Smooth muscle cell (in vitro differentiated cells): ENCODE data around the gene NSG1. TPM values are rescaled to one million over a fixed set of nuclear protein-coding genes. Genes with fewer than 3 reads are reported as not detected.

Source experiments
- DNase-seq: peaks from one replicate; lab custom pipeline; 2025; ENCODE audit not compliant: unreplicated experiment; lab: John Stamatoyannopoulos, UW
- H2AFZ ChIP-seq: fragments of 200-600 bp; sonication (generic); 2 replicates; pipeline ENCODE4 v1.6.0; 2016; ENCODE audit warnings: antibody characterized with exemption, low read depth, mild to moderate bottlenecking
- H3F3A ChIP-seq: fragments of 200-600 bp; sonication (generic); 2 replicates; pipeline ENCODE4 v1.6.0; 2017; ENCODE audit warnings: antibody characterized with exemption, low read depth
- H3K27ac ChIP-seq: fragments of 200-600 bp; sonication (generic); 2 replicates; pipeline ENCODE4 v1.5.1; 2016; ENCODE audit warnings: low read depth, mild to moderate bottlenecking
- H3K27me3 ChIP-seq: fragments of 200-600 bp; sonication (generic); 2 replicates; pipeline ENCODE4 v1.6.1; 2016; ENCODE audit warnings: low read depth, mild to moderate bottlenecking
- H3K36me3 ChIP-seq: fragments of 200-600 bp; sonication (generic); 2 replicates; pipeline ENCODE4 v1.5.1; 2016; ENCODE audit warnings: low read depth
- H3K4me1 ChIP-seq: fragments of 200-600 bp; sonication (generic); 2 replicates; pipeline ENCODE4 v1.5.1; 2016; ENCODE audit warnings: low read depth
- H3K4me2 ChIP-seq: fragments of 200-600 bp; sonication (generic); 2 replicates; pipeline ENCODE4 v1.6.0; 2016; ENCODE audit warnings: mild to moderate bottlenecking
- H3K4me3 ChIP-seq: fragments of 200-600 bp; sonication (generic); 2 replicates; pipeline ENCODE4 v1.5.1; 2016; ENCODE audit warnings: mild to moderate bottlenecking
- H3K79me2 ChIP-seq: fragments of 200-600 bp; sonication (generic); 2 replicates; pipeline ENCODE4 v1.6.0; 2016; ENCODE audit warnings: low read depth, mild to moderate bottlenecking
- H3K9ac ChIP-seq: fragments of 200-600 bp; sonication (generic); 2 replicates; pipeline ENCODE4 v1.6.0; 2016; ENCODE audit warnings: low read depth
- H3K9me3 ChIP-seq: fragments of 200-600 bp; sonication (generic); replicated peaks from 2 replicates; pipeline ENCODE4 v1.5.1; 2016; ENCODE audit warnings: low read depth
- H4K20me1 ChIP-seq: fragments of 200-600 bp; sonication (generic); 2 replicates; pipeline ENCODE4 v1.6.0; 2016; ENCODE audit warnings: low read depth
- WGBS: methylation state at CpG from one replicate; pipeline ENCODE4 v1.1.7; 2016; ENCODE audit warnings: low lambda C conversion rate; 5-methylcytosine and 5-hydroxymethylcytosine counted together
- polyA plus RNA-seq: library from polyadenylated mRNA; unstranded; fragments of >200 nt; fragmentation: Nextera tagmentation; extraction: Ambion mirVana; gene quantifications from 2 replicates; pipeline ENCODE4 v1.2.1, GENCODE V29; 2016
- total RNA-seq: library from RNA; depleted of rRNA; stranded (reverse); fragments of >200 nt; gene quantifications from 2 replicates; pipeline ENCODE4 v1.2.3, GENCODE V29; 2014
- TF ChIP-seq, protein P1 (sequence below): fragments of 200-600 bp; sonication (generic); IDR thresholded peaks from 2 replicates; pipeline ENCODE4 v1.5.1; 2017; ENCODE audit warnings: borderline replicate concordance, mild to moderate bottlenecking, antibody characterized with exemption; ENCODE audit not compliant: insufficient read depth, poor library complexity, severe bottlenecking

NSG1 gene
- total and polyA plus RNA-seq, 2 experiments from 2014 or later: 8.4 to 11.4 TPM

DNA sequence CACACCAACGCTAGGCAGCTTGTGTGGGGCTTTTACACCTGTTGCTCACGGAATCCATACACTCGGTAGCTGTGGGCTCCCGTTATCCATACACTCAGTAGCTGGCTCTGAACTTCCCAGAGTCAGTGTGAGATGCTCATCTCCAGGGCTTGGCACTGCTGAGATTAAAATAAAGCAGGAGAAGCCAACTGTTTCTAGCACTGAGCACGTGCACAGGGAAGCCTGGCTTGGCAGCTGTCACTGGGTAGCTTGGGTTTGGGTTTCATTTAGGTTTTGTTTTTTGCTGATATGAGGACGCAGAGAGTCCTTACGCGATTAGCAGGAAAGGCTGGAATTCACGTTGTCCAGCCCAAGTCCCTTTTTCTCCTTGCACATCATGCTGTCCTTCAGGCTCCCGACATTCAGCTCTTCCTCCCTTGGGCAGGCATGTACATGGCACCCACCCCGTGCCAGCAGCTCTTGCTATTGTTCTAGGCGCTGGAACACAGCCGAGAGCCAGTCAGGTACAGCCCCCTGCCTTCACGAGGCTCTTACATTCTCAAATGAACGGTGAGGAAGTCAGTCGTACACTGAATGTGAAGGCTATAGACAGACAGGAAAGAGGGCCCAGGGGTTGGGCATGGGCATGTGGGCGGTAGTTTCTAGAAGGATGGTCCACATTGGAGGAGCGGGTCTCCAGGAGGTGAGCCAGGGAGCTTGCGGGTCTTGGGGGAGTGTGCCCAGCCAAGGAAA lies 25.9 kb downstream of the NSG1 start:
- Histone ChIP-seq H3K27ac (no peak overlapping the region), H3K27me3 (no peaks in the 10 kb centered on the region), H3K4me1 (no peaks in the 10 kb centered on the region), H3K4me3 (no peak overlapping the region), H3K9me3 (no peaks in the 10 kb centered on the region), H3K36me3 (no peaks in the 10 kb centered on the region), H3K4me2 (no peak overlapping the region), H3K79me2 (no peaks in the 10 kb centered on the region), H3F3A (no peaks in the 10 kb centered on the region), H4K20me1 (no peaks in the 10 kb centered on the region), H3K9ac (no peak overlapping the region), H2AFZ (no peak overlapping the region)
- 94% methylated on average over 19 of the region's 19 CpGs for WGBS
- TF ChIP-seq, protein P1, sequence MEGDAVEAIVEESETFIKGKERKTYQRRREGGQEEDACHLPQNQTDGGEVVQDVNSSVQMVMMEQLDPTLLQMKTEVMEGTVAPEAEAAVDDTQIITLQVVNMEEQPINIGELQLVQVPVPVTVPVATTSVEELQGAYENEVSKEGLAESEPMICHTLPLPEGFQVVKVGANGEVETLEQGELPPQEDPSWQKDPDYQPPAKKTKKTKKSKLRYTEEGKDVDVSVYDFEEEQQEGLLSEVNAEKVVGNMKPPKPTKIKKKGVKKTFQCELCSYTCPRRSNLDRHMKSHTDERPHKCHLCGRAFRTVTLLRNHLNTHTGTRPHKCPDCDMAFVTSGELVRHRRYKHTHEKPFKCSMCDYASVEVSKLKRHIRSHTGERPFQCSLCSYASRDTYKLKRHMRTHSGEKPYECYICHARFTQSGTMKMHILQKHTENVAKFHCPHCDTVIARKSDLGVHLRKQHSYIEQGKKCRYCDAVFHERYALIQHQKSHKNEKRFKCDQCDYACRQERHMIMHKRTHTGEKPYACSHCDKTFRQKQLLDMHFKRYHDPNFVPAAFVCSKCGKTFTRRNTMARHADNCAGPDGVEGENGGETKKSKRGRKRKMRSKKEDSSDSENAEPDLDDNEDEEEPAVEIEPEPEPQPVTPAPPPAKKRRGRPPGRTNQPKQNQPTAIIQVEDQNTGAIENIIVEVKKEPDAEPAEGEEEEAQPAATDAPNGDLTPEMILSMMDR: no peak
- no peak for DNase-seq

DNA sequence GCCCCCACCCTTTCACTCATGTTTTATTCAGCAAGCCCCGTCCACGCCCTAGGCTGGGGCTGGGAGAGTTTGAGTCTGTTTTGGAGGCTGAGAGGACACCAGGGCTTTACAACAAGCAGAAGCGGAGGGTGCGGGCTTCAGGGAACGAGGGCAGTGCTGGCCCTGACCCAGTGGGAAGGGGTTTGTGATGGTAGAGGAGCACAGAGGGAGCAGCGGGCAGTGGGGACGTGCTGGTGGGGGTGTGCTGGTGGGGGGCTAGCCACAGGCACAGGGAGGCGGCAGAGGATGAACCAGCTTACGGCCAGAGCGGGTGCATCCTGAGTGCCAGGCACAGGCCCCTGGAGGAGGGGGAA lies 26.4 kb downstream of the NSG1 start:
- Histone ChIP-seq H3K4me1 (no peaks in the 10 kb centered on the region), H3F3A (no peaks in the 10 kb centered on the region), H2AFZ (no peak overlapping the region), H3K9ac (no peak overlapping the region), H3K4me2 (no peak overlapping the region), H3K27me3 (no peaks in the 10 kb centered on the region), H3K4me3 (no peak overlapping the region), H3K36me3 (no peaks in the 10 kb centered on the region), H3K9me3 (no peaks in the 10 kb centered on the region), H3K79me2 (no peaks in the 10 kb centered on the region), H4K20me1 (no peaks in the 10 kb centered on the region), H3K27ac (no peak overlapping the region)
- DNase-seq: no peak
- 96% methylated on average over 10 of the region's 10 CpGs for WGBS
- TF ChIP-seq, protein P1: no peak

DNA sequence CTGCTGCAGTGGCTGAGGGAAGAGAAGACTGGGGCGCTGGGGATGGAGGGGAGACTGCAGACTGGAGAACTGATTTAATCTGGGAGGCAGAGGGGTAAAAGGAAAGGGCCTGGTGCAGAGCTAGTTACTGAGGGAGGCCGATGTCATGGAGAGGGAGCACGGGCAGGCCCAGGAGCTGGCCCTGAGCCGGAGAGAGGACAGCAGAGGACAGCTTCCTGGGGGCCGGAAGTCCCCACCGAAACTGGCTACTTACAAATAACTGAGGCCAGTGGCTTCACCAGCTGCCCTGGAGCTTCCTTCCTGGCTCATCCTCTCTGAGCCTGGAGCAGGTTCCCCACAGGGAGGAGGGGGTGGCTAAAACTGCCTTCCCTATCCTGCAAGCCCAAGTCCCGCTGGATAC lies 26.9 kb downstream of the NSG1 start:
- H3K79me2 ChIP-seq: no peaks in the 10 kb centered on the region
- H3K4me2 ChIP-seq: no peak overlapping the region
- no peak overlapping the region for H3K9ac ChIP-seq
- no peaks in the 10 kb centered on the region for H3F3A ChIP-seq
- no peaks in the 10 kb centered on the region for H3K9me3 ChIP-seq
- H3K4me3 ChIP-seq: no peak overlapping the region
- H3K27me3 ChIP-seq: no peaks in the 10 kb centered on the region
- TF ChIP-seq, protein P1: no peak
- H3K36me3 ChIP-seq: no peaks in the 10 kb centered on the region
- no peak overlapping the region for H3K27ac ChIP-seq
- H4K20me1 ChIP-seq: no peaks in the 10 kb centered on the region
- H3K4me1 ChIP-seq: no peaks in the 10 kb centered on the region
- H2AFZ ChIP-seq: no peak overlapping the region
- 100% methylated on average over 4 of the region's 7 CpGs for WGBS
- no peak for DNase-seq
